Muscle of back (tissue), 11 donors: Measurements from ENCODE around the gene MBD1. TPM values are rescaled to one million over a fixed set of nuclear protein-coding genes. Genes with fewer than 3 reads are reported as not detected.
"Not testable (repeated sequence)": the region's sequence is repeated elsewhere in the genome, so short reads cannot be mapped to it uniquely, and the experiment has no call there.

Source experiments
- DNase-seq, 3 donors: peaks; one replicate each; pipeline versions ENCODE4 v3.0.0 to v3.0.0-alpha.2; 2013
- polyA plus RNA-seq, 10 donors: library from polyadenylated mRNA; unstranded; fragments of 120-200 nt; gene quantifications; one replicate each; pipeline ENCODE4 v1.2.1, GENCODE V29; 2013; ENCODE audit not compliant: insufficient read length in 10 of 10

Gene MBD1
- polyA plus RNA-seq, 10 donors = 28.7 to 43.3 (median 39.5) TPM

DNA sequence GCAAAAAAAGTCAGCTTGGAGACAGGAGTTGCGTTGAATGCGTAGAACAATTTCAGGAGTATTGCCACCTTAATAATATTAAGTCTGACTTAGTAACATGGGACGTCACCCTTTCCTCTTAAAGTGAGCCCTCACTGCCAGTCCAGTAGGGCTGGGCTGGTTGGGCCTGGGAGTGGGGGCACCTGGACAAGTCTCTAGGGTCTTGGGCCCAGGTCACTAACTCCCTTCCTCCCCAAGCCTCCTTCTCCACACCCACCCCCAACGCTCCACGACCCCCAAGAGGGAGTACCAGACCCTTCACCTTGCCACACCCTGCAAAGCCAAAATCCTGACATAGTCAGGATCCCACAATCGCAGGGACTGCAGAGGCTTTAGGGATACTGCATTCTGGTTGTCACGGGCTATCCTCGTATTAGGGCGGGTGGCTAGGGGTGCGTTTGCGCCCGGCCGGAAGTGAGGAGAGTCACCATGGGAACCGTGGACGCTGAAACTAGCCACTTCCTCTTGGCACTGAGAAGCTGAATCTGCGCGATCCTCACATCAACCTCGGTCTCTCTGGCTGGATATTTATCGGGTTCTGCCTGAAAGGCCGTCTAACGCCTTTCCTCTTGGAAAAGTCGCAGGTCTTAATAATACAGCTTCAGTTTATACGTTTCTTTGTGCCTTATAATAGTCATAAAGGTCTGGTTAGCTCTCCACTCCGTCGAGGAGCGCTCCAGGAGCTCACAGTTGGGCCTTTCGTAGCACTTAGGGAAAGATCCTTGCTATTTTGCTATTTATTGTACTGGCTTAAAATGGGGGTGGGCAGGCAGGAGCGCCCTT is 16.5 kb upstream of the MBD1 start:
- peak; percentile 49 to 91 (median 79) for DNase-seq

DNA sequence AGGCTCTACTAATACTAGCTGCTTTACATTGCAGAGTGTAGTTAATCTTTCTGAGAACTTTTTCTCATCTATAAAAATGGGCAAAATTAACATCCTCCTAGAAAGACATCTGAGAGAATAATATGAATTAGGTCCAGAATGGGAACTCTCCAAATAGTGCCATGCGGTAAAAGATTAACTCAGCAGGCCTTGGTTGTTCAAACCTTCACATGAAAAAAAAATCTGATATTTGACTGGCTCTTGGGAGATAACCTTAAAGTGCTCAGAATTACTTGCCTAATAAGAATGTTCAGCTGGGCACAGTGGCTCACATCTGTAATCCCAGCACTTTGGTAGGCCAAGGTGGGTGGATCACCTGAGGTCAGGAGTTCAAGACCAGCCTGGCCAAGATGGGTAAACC is 11.7 kb upstream of the MBD1 start:
- no peak for DNase-seq

DNA sequence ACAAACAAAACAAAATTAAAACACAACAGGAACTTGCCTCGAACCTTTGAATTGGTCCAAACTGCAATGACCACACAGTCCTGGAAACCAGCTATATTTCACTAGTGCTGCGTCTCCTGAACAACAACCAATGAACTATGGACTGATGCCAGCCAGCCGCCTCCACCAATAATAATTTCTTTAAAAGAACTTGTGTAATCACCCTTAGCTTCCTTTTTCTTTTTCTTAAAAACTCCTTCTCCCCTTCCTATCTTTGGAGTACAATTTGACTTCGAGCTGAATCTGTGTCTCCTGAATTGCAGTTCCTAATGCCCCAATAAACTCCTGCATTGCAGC is 7.8 kb upstream of the MBD1 start:
- DNase-seq = no peak

DNA sequence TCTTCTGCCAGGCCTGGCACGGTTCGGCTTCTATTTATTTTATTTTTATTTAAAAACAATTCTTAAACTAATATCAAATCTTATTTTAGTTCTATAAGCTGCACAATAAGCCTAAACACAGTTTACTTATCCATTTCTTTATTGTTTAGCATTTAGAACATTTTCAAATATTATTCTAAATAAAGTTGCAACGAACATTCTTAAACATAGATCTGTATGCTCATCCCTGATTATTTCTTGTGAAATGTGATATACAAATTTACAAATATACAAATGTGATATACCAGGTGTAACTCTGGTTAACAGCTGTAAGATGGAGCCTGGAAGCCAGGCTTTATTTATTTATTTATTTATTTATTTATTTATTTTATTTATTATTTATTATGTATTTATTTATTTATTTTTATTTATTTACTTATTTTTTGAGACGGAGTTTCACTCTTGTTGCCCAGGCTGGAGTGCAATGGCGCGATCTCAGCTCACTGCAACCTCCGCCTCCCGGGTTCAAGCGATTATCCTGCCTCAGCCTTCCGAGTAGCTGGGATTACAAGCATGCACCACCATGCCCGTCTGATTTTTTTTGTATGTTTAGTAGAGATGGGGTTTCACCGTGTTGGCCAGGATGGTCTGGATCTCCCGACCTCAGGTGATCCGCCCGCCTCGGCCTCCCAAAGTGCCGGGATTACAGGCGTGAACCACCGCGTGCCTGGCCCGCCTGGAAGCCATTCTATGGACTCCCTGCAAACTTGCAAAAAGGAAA is 7.2 kb upstream of the MBD1 start:
- not testable (repeated sequence) for DNase-seq

DNA sequence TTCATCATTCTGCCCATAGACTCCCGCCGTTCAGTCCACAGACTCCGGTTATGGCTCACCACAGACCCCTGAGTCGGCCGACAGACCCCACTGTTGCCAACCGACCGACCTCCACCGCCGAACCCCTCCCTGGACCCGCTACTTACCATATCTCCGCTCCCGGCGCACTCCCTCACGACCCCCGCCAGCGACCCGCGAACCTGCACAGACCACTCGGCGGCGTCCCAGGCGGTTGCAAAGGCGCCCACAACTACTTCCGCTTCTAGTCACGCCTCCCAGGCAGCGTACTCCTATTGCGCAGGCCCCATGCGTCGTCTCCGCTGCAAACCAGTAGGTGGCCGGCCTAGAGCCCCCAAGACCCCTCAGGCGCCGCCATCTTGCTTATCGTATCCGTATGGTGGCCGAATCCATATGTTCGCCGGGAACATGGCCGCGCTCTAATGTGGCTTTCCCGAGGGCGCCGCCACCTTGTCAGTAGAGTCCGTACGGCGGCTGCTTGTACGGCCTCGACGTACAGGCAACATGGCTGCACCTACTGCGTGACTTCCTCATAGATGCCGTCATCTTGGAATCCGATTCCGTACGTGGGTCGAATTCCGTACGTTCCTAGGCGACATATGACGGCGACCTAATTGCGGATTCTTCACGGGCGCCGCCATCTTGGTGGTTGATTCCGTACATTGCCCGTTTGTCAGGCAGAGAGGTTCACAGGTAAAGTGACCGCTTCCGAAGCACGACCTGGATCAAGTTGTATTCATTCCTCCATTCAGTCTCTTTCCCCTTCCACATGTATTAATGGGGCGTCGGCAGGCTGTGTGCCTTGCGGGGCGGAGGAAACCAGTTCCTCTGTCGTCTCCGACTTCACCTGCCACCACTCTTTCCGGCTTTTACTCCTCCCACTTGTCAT is 6.4 kb upstream of the MBD1 start, which contains the start of gene CXXC1:
TSS of gene CXXC1 (minus strand) at position 252 of the 907 bp plus-strand sequence. CDS start at position 149, 103 bp downstream.
- peak; percentile 99 to 100 (median 100) for DNase-seq

DNA sequence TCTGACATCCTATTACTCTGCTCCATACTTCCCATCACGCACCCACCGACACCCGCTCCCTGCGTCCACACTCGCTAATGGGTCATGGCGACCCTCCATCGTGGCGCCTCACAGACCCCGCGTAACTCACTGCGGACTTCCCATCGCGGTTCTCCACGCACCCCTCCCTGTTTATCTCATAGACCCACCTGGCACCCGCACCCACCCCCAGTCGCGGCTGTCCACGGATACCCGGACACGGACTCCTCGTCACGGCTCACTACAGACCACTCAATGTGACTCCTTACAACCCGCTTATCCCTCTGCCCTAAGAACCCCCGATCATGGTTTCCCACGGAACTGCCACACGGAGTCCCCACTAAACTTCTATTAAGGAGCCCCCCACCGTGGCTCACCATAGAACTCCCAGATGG is 5.7 kb upstream of the MBD1 start:
- DNase-seq = no peak

DNA sequence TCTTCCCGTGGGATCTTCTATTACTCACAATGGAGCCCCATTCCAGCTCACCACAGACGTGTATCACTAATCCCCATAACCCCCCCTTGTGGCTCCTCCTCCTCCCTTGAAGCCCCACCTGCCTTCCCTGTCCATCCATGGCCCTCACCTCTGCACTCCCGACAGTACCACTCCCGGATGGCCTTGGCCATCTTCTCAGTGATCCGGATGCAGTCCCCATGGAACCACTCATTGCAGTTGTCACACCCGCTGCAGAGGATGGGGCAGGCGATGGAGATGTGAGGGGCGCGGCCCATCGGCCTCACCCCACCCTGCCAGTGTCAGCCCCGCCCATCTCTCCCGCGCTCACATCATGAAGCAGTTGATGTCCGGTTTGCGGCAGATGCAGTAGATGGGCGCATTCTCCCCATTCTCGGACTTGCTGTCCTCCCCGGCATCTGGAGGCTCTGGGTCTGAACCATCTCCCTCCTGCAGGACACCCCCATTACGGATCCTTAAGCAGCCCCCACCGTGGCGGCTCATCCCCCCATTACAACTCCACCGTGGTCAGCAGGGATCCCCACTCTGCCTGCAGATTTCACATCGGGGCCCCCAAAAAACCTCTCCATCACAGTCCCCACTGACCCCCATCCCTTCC is 5.2 kb upstream of the MBD1 start:
- DNase-seq = peak in 1 of 3 donors; percentile 33

DNA sequence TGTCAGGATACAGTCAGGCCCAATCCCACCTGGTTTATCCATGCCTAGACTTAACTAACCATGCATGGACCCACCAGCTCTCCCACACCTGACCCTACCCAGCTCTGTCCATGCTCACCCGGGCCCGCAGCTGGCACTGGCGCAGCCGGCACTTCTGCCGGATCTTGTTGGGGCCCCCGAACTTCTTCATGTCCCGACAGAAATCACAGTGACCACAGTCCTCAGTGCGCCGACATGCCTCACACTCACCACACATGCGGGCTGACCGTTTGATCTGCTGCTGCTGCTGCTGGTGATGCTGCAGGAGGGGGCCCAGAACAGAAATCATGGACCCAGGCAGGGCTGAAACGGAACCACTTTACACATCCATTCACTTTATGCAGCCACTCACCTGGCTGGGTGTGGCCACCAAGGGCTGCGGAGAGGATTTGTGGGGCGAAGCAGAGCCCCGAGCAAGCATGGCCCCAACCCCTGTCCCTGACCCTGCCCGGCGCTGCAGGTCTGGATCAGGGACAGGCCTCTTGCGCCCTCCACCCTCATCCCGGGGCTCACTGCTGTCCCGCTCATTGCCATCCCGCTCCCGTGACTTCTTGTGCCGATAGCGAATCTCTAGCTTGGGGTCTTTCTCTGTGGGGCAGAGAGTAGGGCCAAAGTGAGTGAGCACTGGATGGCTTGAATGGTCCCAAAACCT is 4.5 kb upstream of the MBD1 start:
- no peak for DNase-seq

DNA sequence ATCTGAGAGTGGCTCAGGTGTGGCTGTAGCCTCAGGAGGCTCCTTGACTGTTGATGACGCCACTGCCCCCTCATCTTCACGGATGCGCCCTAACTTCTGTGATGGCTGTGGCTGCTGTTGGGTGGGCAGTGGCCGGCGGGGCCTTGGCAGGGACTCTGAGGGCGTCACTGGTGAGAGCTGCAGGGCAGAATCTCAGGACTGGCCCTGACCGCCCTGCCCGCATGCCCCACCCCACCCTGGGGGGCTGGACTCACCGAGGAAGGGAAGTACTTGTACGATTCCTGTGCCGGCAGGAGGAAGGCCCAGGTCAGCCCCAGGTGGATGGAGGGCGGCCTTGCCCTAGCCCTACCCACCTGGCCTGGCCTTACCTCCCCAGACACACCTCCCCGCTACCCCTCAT is 3.7 kb upstream of the MBD1 start:
- DNase-seq = no peak

DNA sequence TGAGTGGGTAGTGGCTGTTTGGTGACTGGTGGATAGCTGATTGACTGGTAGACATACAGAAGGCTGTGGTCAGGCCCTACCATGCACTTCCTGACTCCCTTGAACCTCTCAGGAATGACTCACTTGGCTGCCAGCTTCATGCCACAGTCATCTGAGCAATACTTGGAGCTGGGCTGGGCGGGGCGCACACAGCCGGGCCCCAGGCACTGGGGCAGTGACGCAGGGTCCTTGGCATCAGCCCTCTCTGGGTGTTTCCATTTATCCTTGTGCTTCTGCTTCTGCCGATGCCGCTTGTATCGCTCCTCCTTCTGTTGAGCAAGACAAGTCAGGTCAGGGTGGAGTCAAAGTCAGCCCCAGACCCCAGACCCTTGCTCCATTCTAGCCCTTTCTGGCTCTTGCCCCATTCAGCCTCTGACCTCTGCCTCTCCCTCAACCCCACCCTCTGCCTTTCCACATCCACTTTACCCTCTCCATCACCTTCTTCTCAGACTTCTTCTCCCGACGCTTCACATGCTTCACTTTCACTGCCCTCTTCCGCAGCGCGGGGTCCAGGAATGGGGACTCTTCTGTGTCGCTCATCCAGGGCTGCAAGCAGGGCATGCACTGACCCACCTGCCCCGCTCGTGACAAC is 3.0 kb upstream of the MBD1 start:
- no peak for DNase-seq

DNA sequence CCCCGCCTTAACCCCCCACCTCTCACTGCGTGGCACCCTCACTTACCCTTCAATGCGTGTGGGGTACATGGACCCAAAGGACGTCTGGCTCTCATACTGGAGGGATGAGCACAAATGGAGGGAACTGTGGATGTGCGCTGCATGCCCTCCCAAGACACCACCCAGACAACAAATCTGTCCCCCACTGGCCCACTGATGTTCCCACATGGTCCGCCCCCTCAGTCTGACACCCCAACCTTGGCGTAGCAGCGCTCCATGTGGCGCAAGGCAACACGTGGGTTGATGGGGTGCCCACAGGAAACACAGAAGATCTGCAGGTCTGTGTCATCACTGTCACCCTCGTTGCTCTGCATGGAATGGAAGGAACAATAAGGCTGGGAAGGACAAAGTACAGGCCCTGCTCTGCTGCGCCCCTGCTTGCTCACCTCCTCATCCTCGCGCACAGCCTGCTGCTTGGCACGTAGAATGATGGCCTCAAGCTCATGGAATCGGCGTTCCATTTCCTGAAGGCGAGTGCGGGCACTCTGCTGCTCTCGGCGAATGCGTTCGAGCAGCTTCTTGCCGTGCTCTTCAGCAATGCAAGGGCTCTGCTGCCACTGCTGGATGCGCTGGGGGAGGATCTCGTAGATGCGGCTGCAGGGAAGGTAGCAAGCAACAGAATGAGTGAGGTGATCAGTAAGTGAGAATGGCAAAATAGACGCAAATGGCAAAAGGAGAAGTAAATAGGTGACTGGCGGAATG is 2.3 kb upstream of the MBD1 start:
- DNase-seq = no peak

DNA sequence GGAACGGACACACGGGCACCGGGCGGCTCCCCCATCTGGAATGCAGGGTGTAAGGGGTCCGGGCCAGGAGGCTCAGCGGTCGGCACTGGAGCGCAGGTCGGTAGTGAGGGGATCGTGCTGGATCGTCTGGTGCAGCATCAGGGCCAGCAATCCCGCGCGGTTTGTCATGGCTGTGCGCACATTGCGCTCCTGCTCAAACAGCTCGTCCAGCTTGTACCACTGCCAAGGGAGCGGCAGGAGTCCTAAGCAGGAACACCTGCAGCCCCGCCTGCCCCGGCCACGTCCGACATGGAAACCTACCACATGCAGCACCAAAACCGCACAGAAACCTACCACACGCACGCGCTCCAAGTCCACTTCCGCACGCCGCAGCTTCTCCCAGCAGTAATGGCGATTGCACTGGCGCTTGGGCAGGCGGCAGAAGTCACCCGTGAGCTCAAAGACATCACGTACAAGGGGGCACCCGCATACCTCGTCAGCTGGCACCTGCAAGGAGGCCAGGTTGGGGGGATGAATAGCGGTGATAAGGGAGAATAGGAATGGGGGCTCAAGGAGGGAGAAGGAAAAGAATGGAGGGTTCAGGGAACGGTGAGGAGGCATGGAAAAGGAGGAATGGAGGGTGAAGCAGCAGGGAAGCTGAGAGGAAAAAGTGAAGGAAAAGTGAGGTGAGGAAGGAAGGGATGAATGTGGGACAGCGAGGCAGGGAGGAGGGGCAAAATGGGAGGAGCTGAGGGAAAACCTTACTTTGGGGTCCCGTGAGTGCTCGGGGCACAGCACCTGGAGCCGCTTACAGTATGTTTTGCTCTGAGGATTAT is 1.4 kb upstream of the MBD1 start:
- DNase-seq = no peak

DNA sequence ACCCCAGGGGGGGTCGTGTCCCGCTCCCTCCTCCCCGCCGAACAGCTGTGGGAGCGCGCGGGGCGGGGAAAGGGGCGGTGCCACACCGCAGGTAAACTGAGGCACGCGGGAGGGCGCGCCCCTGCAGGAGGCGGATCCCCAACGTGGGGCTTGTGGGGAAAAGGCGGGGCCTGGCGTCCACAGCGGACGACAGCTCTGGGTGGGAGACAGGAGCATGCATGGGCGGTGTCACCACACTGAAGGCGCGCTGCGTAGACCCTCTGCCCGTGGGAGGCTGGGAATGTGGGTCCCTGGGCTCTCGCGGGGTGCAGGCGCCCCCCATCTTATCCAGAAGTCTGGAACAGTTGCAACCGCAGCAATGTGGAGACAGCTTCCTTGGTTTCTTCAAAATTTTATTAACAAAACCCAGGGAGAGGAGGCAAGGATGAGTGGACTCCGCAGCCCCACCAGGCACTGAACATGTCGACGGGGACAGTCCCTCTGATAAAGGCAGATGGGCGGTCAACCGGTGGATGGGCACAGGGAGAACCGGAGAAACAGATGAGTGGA is 723 bp upstream of the MBD1 start:
- DNase-seq = no peak

DNA sequence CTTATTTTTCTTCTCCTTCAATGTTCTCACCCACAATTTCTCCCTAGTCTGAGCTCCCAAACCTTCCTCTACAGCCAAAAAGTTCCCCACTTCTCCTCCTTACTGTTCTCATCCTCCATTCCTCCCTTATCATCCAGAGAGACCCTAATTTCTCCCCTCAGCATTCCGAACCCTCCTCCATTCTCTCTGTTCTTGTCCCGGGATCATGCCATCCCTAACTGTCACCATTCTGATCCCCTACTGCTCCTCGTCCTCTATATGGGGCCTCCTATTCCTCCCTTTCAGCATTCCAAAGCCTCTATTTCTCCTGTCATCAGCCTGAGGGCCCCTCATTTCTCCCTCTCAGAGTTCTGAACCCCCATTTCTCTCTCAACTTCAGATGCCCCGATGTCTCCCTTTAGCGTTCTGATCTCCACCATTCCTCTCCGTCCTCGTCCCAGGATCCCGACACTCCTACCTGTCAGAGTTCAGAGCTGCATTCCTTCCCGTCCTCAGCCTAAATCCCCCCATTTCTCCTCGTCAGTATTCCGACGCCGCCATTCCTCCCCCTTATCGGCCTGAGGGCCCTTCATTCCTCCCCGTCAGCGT is 522 bp downstream of the MBD1 start:
- DNase-seq = no peak

DNA sequence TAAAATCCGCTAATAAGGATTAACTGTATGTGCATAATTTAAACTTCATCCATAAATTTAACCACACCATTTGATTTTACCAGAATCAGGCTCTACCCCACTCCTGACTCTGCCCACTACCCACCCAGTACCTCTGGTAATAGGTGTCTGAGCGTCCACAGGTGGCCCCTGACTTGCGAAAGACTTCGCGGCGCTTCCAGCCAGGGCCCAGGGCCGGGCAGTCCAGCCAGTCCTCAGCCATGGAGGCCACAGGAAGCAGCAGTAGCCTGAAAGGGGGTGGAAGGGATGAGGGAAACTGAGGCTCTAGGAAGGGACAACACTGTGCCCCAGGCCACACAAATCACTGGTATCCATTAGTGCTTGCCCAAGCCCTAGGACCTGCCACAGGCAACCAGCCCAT is 1.6 kb downstream of the MBD1 start:
- no peak for DNase-seq

DNA sequence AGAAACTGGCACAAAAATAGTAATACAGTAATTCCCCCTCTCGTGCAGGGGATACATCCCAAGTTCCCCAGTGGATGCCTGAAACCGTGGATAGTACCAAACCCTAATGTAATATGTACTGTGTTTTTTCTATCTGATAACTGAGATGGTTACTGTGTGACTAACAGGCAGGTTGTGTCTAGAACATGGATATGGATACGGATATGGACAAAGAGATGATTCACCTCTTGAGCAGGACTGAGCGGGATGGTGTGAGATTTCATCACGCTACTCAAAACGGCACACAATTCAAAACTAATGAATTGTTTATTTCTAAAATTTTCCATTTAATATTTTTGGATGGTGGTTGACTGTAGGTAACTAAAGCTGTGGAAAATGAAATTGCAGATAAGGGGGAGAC is 3.4 kb downstream of the MBD1 start:
- DNase-seq = no peak

DNA sequence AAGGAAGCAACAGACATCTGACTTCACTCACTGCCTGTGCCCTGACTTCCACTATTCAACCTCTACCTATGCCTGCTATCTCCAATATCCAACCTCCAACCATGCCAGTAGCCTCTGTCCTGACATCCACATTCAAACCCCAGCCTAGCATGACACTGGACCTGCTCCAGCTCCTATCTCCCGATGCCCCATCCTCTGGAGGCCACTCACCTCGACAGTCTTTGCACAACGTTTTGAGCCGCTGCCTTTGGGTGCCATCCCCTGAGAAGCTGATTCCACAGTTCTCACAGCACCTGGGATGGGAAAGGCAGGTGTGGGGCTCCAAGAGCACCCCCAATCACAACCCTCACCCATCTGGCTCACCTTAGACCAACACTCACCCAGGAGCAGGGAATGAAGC is 4.9 kb downstream of the MBD1 start:
- DNase-seq = no peak

DNA sequence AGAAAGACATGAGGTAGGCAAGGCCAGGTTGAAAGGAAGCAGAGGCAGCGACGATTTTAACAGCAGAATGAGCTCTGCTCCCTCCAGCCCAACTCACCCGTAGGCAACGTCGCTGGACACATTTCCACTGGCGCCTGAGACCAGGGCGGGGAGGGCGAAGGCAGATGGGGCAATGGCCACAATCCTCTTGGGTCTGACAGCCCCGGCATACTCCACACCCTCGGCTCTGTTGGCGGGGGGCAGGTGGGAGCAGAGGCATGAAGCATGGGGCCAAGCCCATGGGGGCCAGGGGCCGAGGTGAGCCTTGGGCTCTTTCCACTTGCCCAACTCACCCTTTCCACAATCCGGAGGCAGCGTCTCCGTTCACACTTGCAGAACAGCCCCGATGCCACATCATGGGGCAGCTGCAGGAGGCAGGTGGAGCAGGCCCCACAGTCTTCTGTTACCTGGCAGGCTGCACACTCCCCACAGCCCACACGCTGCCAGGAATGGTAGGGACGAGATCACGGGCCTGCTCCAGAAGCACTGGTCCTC is 5.8 kb downstream of the MBD1 start:
- no peak for DNase-seq
